Skin of body (tissue), 2 donors: ENCODE results near the gene ZC3H4. TPM values are rescaled to one million over a fixed set of nuclear protein-coding genes. Genes with fewer than 3 reads are reported as not detected.
"Not testable (repeated sequence)": the region's sequence is repeated elsewhere in the genome, so short reads cannot be mapped to it uniquely, and the experiment has no call there.

Experiments used
- DNase-seq: peaks from one replicate; lab custom pipeline; 2025; lab: John Stamatoyannopoulos, UW
- total RNA-seq: library from RNA; depleted of rRNA; stranded (reverse); fragments of >200 nt; gene quantifications from one replicate; pipeline ENCODE4 v1.2.3, GENCODE V29; 2014

Gene ZC3H4
- total RNA-seq, 1 donor from 2014 or later: 8.0 TPM

GRCh38 chr19:47084879-47085439, 28.6 kb downstream of the ZC3H4 start:
- DNase-seq: no peak

- no peak for DNase-seq
These were observed 31.1 kb downstream of the ZC3H4 start for GRCh38 chr19:47082493-47082892.

- DNase-seq: no peak
These were observed 32.5 kb downstream of the ZC3H4 start for GRCh38 chr19:47081095-47081494.

- not testable (repeated sequence) for DNase-seq
These were observed 35.2 kb downstream of the ZC3H4 start for GRCh38 chr19:47078351-47078750.

- DNase-seq: no peak
These were observed 37.6 kb downstream of the ZC3H4 start for GRCh38 chr19:47075941-47076340.

GRCh38 chr19:47075179-47075810, 38.3 kb downstream of the ZC3H4 start:
- DNase-seq: no peak

GRCh38 chr19:47074621-47075020, 39.0 kb downstream of the ZC3H4 start:
- no peak for DNase-seq

- DNase-seq: no peak
These were observed 40.0 kb downstream of the ZC3H4 start for GRCh38 chr19:47073574-47073973.

- DNase-seq: no peak
These were observed 41.3 kb downstream of the ZC3H4 start for GRCh38 chr19:47072323-47072722.

GRCh38 chr19:47071731-47072130, 41.8 kb downstream of the ZC3H4 start:
- no peak for DNase-seq

- DNase-seq: no peak
These were observed 42.8 kb downstream of the ZC3H4 start for GRCh38 chr19:47070756-47071155.

GRCh38 chr19:47069795-47070194, 43.8 kb downstream of the ZC3H4 start:
- no peak for DNase-seq

GRCh38 chr19:47068876-47069406, 44.6 kb downstream of the ZC3H4 start:
- DNase-seq: no peak

- DNase-seq: no peak
These were observed 45.3 kb downstream of the ZC3H4 start for GRCh38 chr19:47068246-47068645.

GRCh38 chr19:47067215-47067847, 46.2 kb downstream of the ZC3H4 start:
- no peak for DNase-seq

GRCh38 chr19:47066376-47067214, 47.0 kb downstream of the ZC3H4 start:
- DNase-seq: no peak

GRCh38 chr19:47065242-47065641, 48.3 kb downstream of the ZC3H4 start:
- no peak for DNase-seq

- no peak for DNase-seq
These were observed 49.7 kb downstream of the ZC3H4 start for GRCh38 chr19:47063874-47064273.

GRCh38 chr19:47058621-47059022, 55.0 kb downstream of the ZC3H4 start:
- no peak for DNase-seq

- DNase-seq: no peak
These were observed 56.2 kb downstream of the ZC3H4 start for GRCh38 chr19:47057328-47057727.

GRCh38 chr19:47056411-47056810, 57.2 kb downstream of the ZC3H4 start:
- DNase-seq: no peak

- DNase-seq: not testable (repeated sequence)
These were observed 63.0 kb downstream of the ZC3H4 start for GRCh38 chr19:47050562-47050961.
